ENCODE results near the gene PKDCC. TPM values are rescaled to one million over a fixed set of nuclear protein-coding genes. Genes with fewer than 3 reads are reported as not detected.

PKDCC gene
- total RNA-seq, 1 donor from 2014 or later: not detected

DNA sequence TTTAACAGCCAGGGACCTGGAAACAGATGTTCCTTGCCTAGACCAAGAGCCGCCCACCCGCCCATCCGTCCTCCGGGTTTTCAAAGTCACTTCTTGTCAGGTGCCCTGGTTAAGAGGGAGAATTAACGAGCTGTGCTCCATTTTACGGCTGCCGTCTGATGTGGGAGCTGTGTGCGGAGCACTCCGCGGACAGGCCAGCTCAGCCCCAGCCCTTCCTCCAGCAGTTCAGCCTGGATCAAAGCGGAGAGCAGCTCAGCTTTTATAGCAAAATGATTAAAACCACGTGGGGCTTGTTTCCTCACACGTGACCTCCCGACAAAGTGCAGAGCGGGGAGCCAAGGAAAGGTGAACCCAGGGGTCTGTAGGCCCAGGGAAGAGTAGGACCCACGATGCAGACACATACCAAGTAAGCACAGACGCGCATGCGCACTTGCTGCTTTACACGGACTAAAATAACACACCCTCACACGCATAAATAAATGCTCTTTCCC is 46.1 kb upstream of the PKDCC start:
- H3K27ac Mint-ChIP-seq: no peak overlapping the region
- no peaks in the 10 kb centered on the region for H3K4me1 Mint-ChIP-seq
- H3K9me3 Mint-ChIP-seq: peaks cover 16% of the 10 kb centered on the region
- H3K36me3 Mint-ChIP-seq (ENCODE audit: low read depth): no peaks in the 10 kb centered on the region
- H3K27me3 Mint-ChIP-seq: peaks cover 11% of the 10 kb centered on the region
- ATAC-seq (ENCODE audit: low read depth): no peak
- intact Hi-C loops (cut with micrococcal nuclease): no loop called here
- no peak overlapping the region for H3K4me3 Mint-ChIP-seq
- no peak for TF ChIP-seq CTCF (IDR thresholded peaks at IDR 0.05)
- POLR2A ChIA-PET: no interaction called here
- CTCF ChIA-PET: no interaction called here
- DNase-seq: no peak

DNA sequence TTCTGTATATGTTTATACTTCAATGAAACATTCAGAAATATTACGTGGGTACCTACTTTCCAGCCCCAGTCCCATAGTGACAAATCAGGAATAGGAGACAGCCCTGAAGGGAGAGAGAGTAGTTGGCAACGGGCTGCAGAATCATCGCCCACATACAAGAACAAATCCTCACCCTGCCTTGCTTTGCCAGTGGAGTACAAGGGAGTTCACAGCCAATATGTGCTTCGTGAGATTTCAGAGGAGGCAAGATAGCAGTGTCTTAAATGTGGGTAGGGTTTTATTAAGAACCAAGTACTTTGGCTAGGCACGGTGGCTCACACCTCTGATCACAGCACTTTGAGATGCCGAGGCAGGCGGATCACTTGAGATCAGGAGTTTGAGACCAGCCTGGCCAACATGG is 40.3 kb upstream of the PKDCC start:
- no peaks in the 10 kb centered on the region for H3K36me3 Mint-ChIP-seq (ENCODE audit: low read depth)
- CTCF ChIA-PET: no interaction called here
- intact Hi-C loops (cut with micrococcal nuclease): no loop called here
- H3K27ac Mint-ChIP-seq: no peak overlapping the region
- no peak for DNase-seq
- no peak for ATAC-seq (ENCODE audit: low read depth)
- H3K9me3 Mint-ChIP-seq: peaks cover 16% of the 10 kb centered on the region
- no peak for TF ChIP-seq CTCF (IDR thresholded peaks at IDR 0.05)
- peaks cover 3% of the 10 kb centered on the region for H3K4me1 Mint-ChIP-seq
- POLR2A ChIA-PET: no interaction called here
- H3K4me3 Mint-ChIP-seq: no peak overlapping the region
- H3K27me3 Mint-ChIP-seq: peaks cover 17% of the 10 kb centered on the region

- CTCF ChIA-PET: no interaction called here
Measured at GRCh38 chr2:42008241-42008921, 39.4 kb upstream of the PKDCC start.

GRCh38 chr2:42009657-42010580 is 37.9 kb upstream of the PKDCC start:
- intact Hi-C loops (cut with micrococcal nuclease): no loop called here
- no peak overlapping the region for H3K27ac Mint-ChIP-seq
- CTCF ChIA-PET: no interaction called here

More at GRCh38 chr2:42008241-42008921, 39.4 kb upstream of the PKDCC start:
- ATAC-seq (ENCODE audit: low read depth) (no peak), DNase-seq (no peak)
- no peaks in the 10 kb centered on the region for H3K36me3 Mint-ChIP-seq (ENCODE audit: low read depth)
- no peak overlapping the region for H3K4me3 Mint-ChIP-seq
- POLR2A ChIA-PET: no interaction called here
- no peak overlapping the region for H3K27ac Mint-ChIP-seq
- H3K27me3 Mint-ChIP-seq: peaks cover 17% of the 10 kb centered on the region
- TF ChIP-seq CTCF (IDR thresholded peaks at IDR 0.05): no peak
- intact Hi-C loops (cut with micrococcal nuclease): no loop called here
- H3K4me1 Mint-ChIP-seq: peaks cover 3% of the 10 kb centered on the region
- peaks cover 12% of the 10 kb centered on the region for H3K9me3 Mint-ChIP-seq

More at GRCh38 chr2:42009657-42010580, 37.9 kb upstream of the PKDCC start:
- H3K36me3 Mint-ChIP-seq (ENCODE audit: low read depth): no peaks in the 10 kb centered on the region
- no peak overlapping the region for H3K4me3 Mint-ChIP-seq
- H3K27me3 Mint-ChIP-seq: peaks cover 17% of the 10 kb centered on the region
- peaks cover 3% of the 10 kb centered on the region for H3K4me1 Mint-ChIP-seq
- DNase-seq (no peak), ATAC-seq (ENCODE audit: low read depth) (no peak)
- POLR2A ChIA-PET: no interaction called here
- peaks cover 2% of the 10 kb centered on the region for H3K9me3 Mint-ChIP-seq
- TF ChIP-seq CTCF (IDR thresholded peaks at IDR 0.05): no peak

Measured in activated B cell treated with CpG ODN at 0.5 μM for 24 hours (primary cell).